Neuron (in vitro differentiated cells): ENCODE measurements around the gene HBM.
"Not testable (repeated sequence)": the region's sequence is repeated elsewhere in the genome, so short reads cannot be mapped to it uniquely, and the experiment has no call there.

Source experiments
- H2AFZ ChIP-seq: one replicate; pipeline ENCODE4 v1.6.1; 2013; ENCODE audit warnings: low read depth, mild to moderate bottlenecking, inconsistent platforms, low read length, moderate library complexity
- H3K27me3 ChIP-seq: one replicate; pipeline ENCODE4 v1.6.1; 2013; ENCODE audit warnings: low read length; ENCODE audit not compliant: insufficient read depth
- H3K36me3 ChIP-seq: one replicate; pipeline ENCODE4 v1.6.1; 2013; ENCODE audit warnings: low read length; ENCODE audit not compliant: insufficient read depth
- H3K4me1 ChIP-seq: one replicate; pipeline ENCODE4 v1.6.1; 2013; ENCODE audit warnings: low read length; ENCODE audit not compliant: insufficient read depth
- H3K4me3 ChIP-seq: 2 replicates; pipeline ENCODE4 v1.5.1; 2013; ENCODE audit warnings: mild to moderate bottlenecking, low read length, moderate library complexity
- H3K9me3 ChIP-seq: one replicate; pipeline ENCODE4 v1.6.1; 2013; ENCODE audit warnings: low read length

The HBM gene

DNA sequence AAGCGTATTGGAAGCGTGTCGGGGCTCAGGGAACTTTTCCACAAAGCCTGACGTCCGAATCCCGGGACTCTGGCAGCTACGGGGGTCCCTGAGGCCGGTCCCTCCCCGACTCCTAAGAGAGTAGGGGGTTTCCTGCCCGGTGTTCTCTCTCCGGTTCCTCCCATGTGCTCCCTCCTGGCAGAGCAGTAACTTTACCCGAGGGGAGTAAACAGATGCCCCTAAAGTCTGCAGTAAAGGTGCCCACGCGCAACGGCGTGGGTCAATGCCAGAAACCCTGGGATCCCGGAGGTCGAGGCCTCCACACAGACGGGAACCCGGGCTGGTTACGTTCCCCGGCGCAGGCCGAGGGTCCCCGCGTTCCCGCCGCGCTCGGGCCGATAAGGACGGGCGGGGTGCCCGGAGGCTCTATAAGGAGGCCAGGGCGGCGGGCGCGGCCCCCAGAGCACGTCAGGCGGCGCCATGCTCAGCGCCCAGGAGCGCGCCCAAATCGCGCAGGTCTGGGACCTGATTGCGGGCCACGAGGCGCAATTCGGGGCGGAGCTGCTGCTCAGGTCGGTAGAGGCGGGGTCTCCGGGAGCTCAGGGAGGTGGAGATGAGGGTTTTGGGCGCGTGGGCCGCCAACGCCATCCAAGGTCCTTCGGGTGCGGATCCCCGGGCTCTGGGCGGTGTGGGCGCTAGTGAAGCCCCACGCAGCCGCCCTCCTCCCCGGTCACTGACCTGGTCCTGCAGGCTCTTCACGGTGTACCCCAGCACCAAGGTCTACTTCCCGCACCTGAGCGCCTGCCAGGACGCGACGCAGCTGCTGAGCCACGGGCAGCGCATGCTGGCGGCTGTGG lies at the start of gene HBM:
Gene HBM, plus strand, starts transcription at position 440 of the 836 bp plus-strand sequence. Its CDS starts 20 bp downstream, at position 460.
- Histone ChIP-seq H3K27me3 (peaks cover 69% of the 10 kb centered on the region), H3K4me3 (no peak within 1 kb of the TSS)

GRCh38 chr16:116015-116414 lies 49.8 kb upstream of the HBM start:
- Histone ChIP-seq H3K4me1 (no peaks in the 10 kb centered on the region), H3K4me3 (no peak overlapping the region), H3K9me3 (no peaks in the 10 kb centered on the region), H3K36me3 (peaks cover 16% of the 10 kb centered on the region), H3K27me3 (no peaks in the 10 kb centered on the region), H2AFZ (no peak overlapping the region)

More for the DNA sequence above, at the start of gene HBM:
- Histone ChIP-seq H2AFZ (no peak within 1 kb of the TSS), H3K4me1 (peaks cover 7% of the 10 kb centered on the region), H3K36me3 (no peaks in the 10 kb centered on the region), H3K9me3 (peaks cover 3% of the 10 kb centered on the region)

GRCh38 chr16:117379-118365 lies 48.1 kb upstream of the HBM start:
- Histone ChIP-seq H3K4me1 (no peaks in the 10 kb centered on the region), H2AFZ (no peak overlapping the region), H3K4me3 (no peak overlapping the region), H3K27me3 (no peaks in the 10 kb centered on the region), H3K9me3 (no peaks in the 10 kb centered on the region), H3K36me3 (peaks cover 5% of the 10 kb centered on the region)

GRCh38 chr16:118857-119256 lies 46.9 kb upstream of the HBM start:
- Histone ChIP-seq H3K4me3 (no peak overlapping the region), H3K9me3 (no peaks in the 10 kb centered on the region), H3K4me1 (no peaks in the 10 kb centered on the region), H2AFZ (no peak overlapping the region), H3K36me3 (peaks cover 3% of the 10 kb centered on the region), H3K27me3 (no peaks in the 10 kb centered on the region)

GRCh38 chr16:119295-119694 lies 46.5 kb upstream of the HBM start:
- Histone ChIP-seq H3K27me3 (no peaks in the 10 kb centered on the region), H3K4me1 (no peaks in the 10 kb centered on the region), H3K36me3 (peaks cover 3% of the 10 kb centered on the region), H3K4me3 (no peak overlapping the region), H2AFZ (no peak overlapping the region), H3K9me3 (no peaks in the 10 kb centered on the region)

GRCh38 chr16:119835-120491 lies 45.8 kb upstream of the HBM start:
- H2AFZ ChIP-seq = no peak overlapping the region
- H3K36me3 ChIP-seq = peaks cover 3% of the 10 kb centered on the region
- H3K4me3 ChIP-seq = no peak overlapping the region
- no peaks in the 10 kb centered on the region for H3K9me3 ChIP-seq
- no peaks in the 10 kb centered on the region for H3K27me3 ChIP-seq
- no peaks in the 10 kb centered on the region for H3K4me1 ChIP-seq

DNA sequence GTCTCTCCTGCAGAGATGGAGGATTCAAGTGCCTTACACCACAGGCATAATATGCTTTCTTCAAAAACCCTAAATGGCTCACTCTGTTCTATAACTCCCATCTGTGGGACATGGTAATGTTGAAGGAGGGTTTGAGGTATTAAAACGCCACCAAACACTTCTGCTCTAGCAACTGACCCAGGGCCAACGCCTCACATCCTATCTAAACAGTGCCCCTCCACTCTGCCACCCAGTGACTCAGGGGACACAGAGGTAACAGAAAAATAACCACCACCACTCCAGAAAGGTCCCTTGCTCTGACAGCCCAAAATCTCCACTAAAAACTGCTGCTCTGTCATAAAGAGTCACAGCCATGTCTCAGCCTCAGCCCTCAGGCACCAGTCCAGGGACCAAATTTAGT lies 45.0 kb upstream of the HBM start:
- Histone ChIP-seq H3K4me3 (no peak overlapping the region), H3K9me3 (no peaks in the 10 kb centered on the region), H2AFZ (no peak overlapping the region)

DNA sequence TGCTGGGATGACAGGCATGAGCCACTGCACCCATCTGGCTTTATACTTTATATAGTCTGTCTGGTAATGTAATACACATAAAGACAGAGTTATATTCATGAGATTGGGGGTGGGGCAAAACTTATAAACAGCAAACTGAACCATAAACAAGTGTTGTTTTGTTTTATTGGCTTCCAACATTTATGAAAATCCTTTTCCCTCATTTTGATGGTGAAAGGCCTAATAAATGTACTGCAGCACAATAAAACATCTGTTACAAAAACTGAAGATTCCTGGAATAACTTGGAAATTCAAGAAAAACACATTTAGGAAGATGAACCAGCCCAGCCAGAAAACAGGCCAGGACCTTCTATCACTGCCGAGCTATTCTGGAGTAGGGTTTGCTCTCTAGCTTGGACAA lies 43.4 kb upstream of the HBM start:
- Histone ChIP-seq H3K27me3 (no peaks in the 10 kb centered on the region), H2AFZ (no peak overlapping the region), H3K9me3 (no peaks in the 10 kb centered on the region), H3K4me3 (no peak overlapping the region), H3K4me1 (no peaks in the 10 kb centered on the region), H3K36me3 (no peaks in the 10 kb centered on the region)

More for the DNA sequence above, 45.0 kb upstream of the HBM start:
- Histone ChIP-seq H3K4me1 (no peaks in the 10 kb centered on the region), H3K36me3 (peaks cover 3% of the 10 kb centered on the region), H3K27me3 (no peaks in the 10 kb centered on the region)

DNA sequence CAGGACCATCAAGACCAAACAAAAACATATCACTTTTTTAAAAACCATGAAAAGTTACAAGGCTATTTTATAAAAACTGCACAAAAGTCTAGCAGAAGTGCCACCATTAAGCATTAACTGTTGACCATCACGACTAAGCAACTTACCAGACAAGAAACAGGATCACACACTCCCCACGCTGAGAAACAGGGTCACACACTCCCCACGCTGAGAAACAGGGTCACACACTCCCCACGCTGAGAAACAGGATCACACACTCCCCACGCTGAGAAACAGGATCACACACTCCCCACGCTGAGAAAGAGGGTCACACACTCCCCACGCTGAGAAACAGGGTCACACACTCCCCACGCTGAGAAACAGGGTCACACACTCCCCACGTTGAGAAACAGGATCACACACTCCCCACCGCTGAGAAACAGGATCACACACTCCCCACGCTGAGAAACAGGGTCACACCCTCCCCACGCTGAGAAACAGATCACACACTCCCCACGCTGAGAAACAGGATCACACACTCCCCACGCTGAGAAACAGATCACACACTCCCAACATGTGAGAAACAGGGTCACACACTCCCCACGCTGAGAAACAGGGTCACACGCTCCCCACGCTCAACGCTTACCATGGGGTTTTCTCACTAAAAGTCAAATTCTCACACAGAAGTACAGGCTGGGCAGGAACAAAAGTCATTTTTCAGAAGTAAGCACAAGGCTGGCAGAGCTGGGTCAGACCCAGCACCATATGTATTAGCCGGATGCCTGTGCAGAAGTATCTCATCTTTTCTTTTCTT lies 42.0 kb upstream of the HBM start:
- not testable (repeated sequence) for H3K36me3 ChIP-seq, H3K4me3 ChIP-seq, H3K9me3 ChIP-seq, H3K4me1 ChIP-seq, H2AFZ ChIP-seq, H3K27me3 ChIP-seq

DNA sequence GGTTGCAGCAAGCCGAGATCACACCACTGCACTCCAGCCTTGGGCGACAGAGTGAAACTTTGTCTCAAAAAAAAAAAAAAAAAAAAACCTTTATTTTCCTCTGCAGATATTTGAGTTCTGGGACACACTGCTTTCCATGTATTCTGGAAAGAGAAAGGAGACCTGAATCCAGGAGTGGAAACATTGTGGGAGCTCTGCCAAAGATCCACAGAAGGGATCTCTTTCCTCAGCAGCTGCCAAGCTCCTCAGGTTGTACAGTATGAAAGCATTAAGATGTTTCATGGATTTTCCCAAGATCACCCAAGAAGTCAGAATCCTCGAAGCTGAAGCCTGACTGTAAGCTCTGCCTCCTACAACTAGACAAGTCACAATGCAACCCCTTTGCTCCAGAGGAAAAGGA lies 40.8 kb upstream of the HBM start:
- H3K4me1 ChIP-seq = no peaks in the 10 kb centered on the region
- no peak overlapping the region for H2AFZ ChIP-seq
- H3K36me3 ChIP-seq = no peaks in the 10 kb centered on the region
- no peaks in the 10 kb centered on the region for H3K9me3 ChIP-seq
- no peaks in the 10 kb centered on the region for H3K27me3 ChIP-seq
- no peak overlapping the region for H3K4me3 ChIP-seq

DNA sequence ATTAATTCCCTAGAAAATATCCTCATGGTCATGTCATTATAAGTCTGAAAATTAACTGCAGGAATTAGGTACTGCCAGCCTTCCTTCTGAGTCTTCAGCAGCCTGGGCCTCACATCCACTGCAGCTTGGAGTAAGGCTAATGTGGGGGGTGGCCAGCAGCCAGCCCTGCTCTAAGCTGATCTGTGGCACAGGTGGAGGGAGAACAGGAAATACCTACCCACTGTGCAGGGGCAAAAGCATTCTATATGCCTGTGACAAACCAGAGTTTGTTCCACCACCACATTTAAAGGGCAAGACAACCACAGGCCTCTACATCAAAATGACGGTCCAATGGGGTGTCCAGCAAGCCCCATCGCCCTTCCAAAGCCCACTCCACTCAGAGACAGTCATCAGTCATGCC lies 36.7 kb upstream of the HBM start:
- Histone ChIP-seq H3K4me1 (no peaks in the 10 kb centered on the region), H3K36me3 (no peaks in the 10 kb centered on the region), H3K9me3 (peaks cover 2% of the 10 kb centered on the region), H3K27me3 (no peaks in the 10 kb centered on the region), H3K4me3 (no peak overlapping the region), H2AFZ (no peak overlapping the region)

GRCh38 chr16:130533-131173 lies 35.1 kb upstream of the HBM start:
- Histone ChIP-seq H2AFZ (no peak overlapping the region), H3K4me3 (no peak overlapping the region), H3K27me3 (no peaks in the 10 kb centered on the region), H3K9me3 (peaks cover 2% of the 10 kb centered on the region), H3K36me3 (no peaks in the 10 kb centered on the region), H3K4me1 (no peaks in the 10 kb centered on the region)
